ENCODE data around the gene ANKS1B. TPM values are rescaled to one million over a fixed set of nuclear protein-coding genes. Genes with fewer than 3 reads are reported as not detected.

The ANKS1B gene
- total RNA-seq, 1 experiment from 2014 or later, result 0.61 TPM

DNA sequence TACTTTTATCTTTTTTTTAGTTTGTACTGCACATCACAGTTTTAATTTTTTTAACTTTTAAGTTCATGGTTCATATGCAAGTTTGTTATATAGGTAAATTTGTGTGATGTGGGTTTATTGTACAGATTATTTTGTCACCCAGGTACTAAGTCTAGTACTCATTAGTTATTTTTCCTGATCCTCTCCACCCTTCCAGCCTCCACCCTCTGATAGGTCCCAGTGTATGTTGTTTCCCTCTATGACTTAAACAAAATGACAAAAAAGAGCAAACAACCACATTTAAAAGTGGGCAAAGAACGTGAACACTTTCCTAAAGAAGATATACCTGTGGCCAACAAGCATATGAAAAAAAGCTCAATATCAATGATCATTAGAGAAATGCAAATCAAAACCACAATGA is 273.5 kb downstream of the ANKS1B start:
- H3K27me3 ChIP-seq (replicated peaks; ENCODE audit: control insufficient read depth, insufficient read depth, low read length), result no peaks in the 10 kb centered on the region
- Mint-ChIP-seq H3K4me1 (ENCODE audit: low read depth, unreplicated experiment) (no peaks in the 10 kb centered on the region), H3K4me3 (ENCODE audit: unreplicated experiment) (no peak overlapping the region), H3K9me3 (ENCODE audit: unreplicated experiment) (no peaks in the 10 kb centered on the region), H3K27ac (ENCODE audit: unreplicated experiment) (no peak overlapping the region), H3K36me3 (ENCODE audit: insufficient read depth, unreplicated experiment) (no peaks in the 10 kb centered on the region), H3K27me3 (ENCODE audit: insufficient read depth, unreplicated experiment) (peaks cover 7% of the 10 kb centered on the region)
- no peak overlapping the region for H3K4me3 ChIP-seq (ENCODE audit: low read depth, low read length)
- ChIA-PET POLR2A (no interaction called here), CTCF (no interaction called here)
- H3K4me1 ChIP-seq, result no peaks in the 10 kb centered on the region
- no peaks in the 10 kb centered on the region for H3K9me3 ChIP-seq
- intact Hi-C loops (cut with micrococcal nuclease; ENCODE audit: unreplicated experiment), result no loop called here
- DNase-seq, result no peak
- BruUV-seq (replicated peaks), result no TSS peak
- TF ChIP-seq, protein P1, sequence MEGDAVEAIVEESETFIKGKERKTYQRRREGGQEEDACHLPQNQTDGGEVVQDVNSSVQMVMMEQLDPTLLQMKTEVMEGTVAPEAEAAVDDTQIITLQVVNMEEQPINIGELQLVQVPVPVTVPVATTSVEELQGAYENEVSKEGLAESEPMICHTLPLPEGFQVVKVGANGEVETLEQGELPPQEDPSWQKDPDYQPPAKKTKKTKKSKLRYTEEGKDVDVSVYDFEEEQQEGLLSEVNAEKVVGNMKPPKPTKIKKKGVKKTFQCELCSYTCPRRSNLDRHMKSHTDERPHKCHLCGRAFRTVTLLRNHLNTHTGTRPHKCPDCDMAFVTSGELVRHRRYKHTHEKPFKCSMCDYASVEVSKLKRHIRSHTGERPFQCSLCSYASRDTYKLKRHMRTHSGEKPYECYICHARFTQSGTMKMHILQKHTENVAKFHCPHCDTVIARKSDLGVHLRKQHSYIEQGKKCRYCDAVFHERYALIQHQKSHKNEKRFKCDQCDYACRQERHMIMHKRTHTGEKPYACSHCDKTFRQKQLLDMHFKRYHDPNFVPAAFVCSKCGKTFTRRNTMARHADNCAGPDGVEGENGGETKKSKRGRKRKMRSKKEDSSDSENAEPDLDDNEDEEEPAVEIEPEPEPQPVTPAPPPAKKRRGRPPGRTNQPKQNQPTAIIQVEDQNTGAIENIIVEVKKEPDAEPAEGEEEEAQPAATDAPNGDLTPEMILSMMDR (IDR thresholded peaks at IDR 0.05; ENCODE audit: insufficient read depth in 1 of 2, low read depth in 1 of 2, low read length in 1 of 2, severe bottlenecking in 1 of 2, unreplicated experiment in 1 of 2), result no peak
- H3K36me3 ChIP-seq (ENCODE audit: control insufficient read depth, insufficient read depth, low read length), result no peaks in the 10 kb centered on the region

DNA sequence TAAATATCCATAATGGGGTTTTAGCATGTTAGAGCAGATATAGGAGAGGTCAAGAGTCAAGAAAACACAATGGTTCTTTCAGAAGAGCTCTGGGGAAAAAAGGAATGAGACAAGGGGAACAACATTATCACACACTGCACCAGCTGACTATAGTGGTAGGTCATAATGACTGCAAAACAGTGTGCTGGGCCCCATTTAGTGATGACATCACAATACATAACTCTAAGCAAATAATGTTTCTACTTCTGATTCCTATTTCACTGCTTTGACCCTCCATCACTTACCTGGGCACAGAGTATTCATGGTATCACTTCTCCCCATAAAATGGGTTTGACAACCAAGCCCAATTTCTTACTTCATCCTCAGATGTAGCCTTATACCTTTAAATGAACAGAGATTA is 275.1 kb downstream of the ANKS1B start:
- CTCF ChIA-PET, result no interaction called here
- POLR2A ChIA-PET, result no interaction called here
- no peaks in the 10 kb centered on the region for H3K36me3 Mint-ChIP-seq (ENCODE audit: insufficient read depth, unreplicated experiment)

DNA sequence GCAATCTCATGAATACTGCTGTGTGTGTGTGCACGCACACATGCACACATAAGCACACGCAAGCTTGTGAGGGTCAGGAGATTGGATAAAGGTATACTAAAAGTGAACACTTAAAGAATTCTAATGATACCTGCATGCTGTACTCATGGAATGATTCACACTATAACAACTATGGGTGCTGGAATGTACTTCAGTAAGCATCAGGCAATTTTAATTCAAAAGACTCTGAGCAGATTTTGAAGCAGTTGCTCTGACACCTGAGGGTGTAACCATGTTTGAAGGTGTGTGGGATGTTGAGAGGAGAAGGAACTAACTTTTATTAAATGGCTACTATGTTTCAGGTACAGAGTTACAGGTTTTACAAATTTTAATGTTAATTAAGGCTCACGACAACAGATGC is 275.6 kb downstream of the ANKS1B start:
- H3K27ac Mint-ChIP-seq (ENCODE audit: unreplicated experiment), result no peak overlapping the region
- H3K4me1 Mint-ChIP-seq (ENCODE audit: low read depth, unreplicated experiment), result no peaks in the 10 kb centered on the region
- CTCF ChIA-PET, result no interaction called here

More for the DNA sequence above, 275.1 kb downstream of the ANKS1B start:
- Histone ChIP-seq H3K4me3 (ENCODE audit: low read depth, low read length) (no peak overlapping the region), H3K4me1 (no peaks in the 10 kb centered on the region), H3K36me3 (ENCODE audit: control insufficient read depth, insufficient read depth, low read length) (no peaks in the 10 kb centered on the region), H3K9me3 (no peaks in the 10 kb centered on the region), H3K27me3 (replicated peaks; ENCODE audit: control insufficient read depth, insufficient read depth, low read length) (no peaks in the 10 kb centered on the region)
- TF ChIP-seq, protein P1 (IDR thresholded peaks at IDR 0.05; ENCODE audit: insufficient read depth in 1 of 2, low read depth in 1 of 2, low read length in 1 of 2, severe bottlenecking in 1 of 2, unreplicated experiment in 1 of 2), result no peak
- Mint-ChIP-seq H3K27me3 (ENCODE audit: insufficient read depth, unreplicated experiment) (peaks cover 5% of the 10 kb centered on the region), H3K27ac (ENCODE audit: unreplicated experiment) (no peak overlapping the region), H3K4me1 (ENCODE audit: low read depth, unreplicated experiment) (no peaks in the 10 kb centered on the region), H3K4me3 (ENCODE audit: unreplicated experiment) (no peak overlapping the region), H3K9me3 (ENCODE audit: unreplicated experiment) (no peaks in the 10 kb centered on the region)
- DNase-seq, result no peak
- intact Hi-C loops (cut with micrococcal nuclease; ENCODE audit: unreplicated experiment), result no loop called here
- no TSS peak for BruUV-seq (replicated peaks)

More for the DNA sequence above, 275.6 kb downstream of the ANKS1B start:
- no peaks in the 10 kb centered on the region for H3K27me3 ChIP-seq (replicated peaks; ENCODE audit: control insufficient read depth, insufficient read depth, low read length)
- intact Hi-C loops (cut with micrococcal nuclease; ENCODE audit: unreplicated experiment), result no loop called here
- H3K4me3 Mint-ChIP-seq (ENCODE audit: unreplicated experiment), result no peak overlapping the region
- no peak overlapping the region for H3K4me3 ChIP-seq (ENCODE audit: low read depth, low read length)
- TF ChIP-seq, protein P1 (IDR thresholded peaks at IDR 0.05; ENCODE audit: insufficient read depth in 1 of 2, low read depth in 1 of 2, low read length in 1 of 2, severe bottlenecking in 1 of 2, unreplicated experiment in 1 of 2), result no peak
- H3K36me3 ChIP-seq (ENCODE audit: control insufficient read depth, insufficient read depth, low read length), result no peaks in the 10 kb centered on the region
- H3K36me3 Mint-ChIP-seq (ENCODE audit: insufficient read depth, unreplicated experiment), result no peaks in the 10 kb centered on the region
- H3K27me3 Mint-ChIP-seq (ENCODE audit: insufficient read depth, unreplicated experiment), result peaks cover 5% of the 10 kb centered on the region
- H3K9me3 Mint-ChIP-seq (ENCODE audit: unreplicated experiment), result no peaks in the 10 kb centered on the region
- BruUV-seq (replicated peaks), result no TSS peak
- POLR2A ChIA-PET, result no interaction called here
- no peaks in the 10 kb centered on the region for H3K9me3 ChIP-seq
- DNase-seq, result no peak
- no peaks in the 10 kb centered on the region for H3K4me1 ChIP-seq

Data from Caco-2 (cell line).